GM18909 (cell line): ENCODE results near the gene HPS5.
"Not testable (repeated sequence)": the region's sequence is repeated elsewhere in the genome, so short reads cannot be mapped to it uniquely, and the experiment has no call there.

Experiments used
- ATAC-seq: cut with Tn5 transposase; IDR thresholded peaks from one replicate; pipeline ENCODE4 v1.9.1; 2021; ENCODE audit warnings: mild to moderate bottlenecking; ENCODE audit not compliant: unreplicated experiment, poor library complexity

Gene HPS5

DNA sequence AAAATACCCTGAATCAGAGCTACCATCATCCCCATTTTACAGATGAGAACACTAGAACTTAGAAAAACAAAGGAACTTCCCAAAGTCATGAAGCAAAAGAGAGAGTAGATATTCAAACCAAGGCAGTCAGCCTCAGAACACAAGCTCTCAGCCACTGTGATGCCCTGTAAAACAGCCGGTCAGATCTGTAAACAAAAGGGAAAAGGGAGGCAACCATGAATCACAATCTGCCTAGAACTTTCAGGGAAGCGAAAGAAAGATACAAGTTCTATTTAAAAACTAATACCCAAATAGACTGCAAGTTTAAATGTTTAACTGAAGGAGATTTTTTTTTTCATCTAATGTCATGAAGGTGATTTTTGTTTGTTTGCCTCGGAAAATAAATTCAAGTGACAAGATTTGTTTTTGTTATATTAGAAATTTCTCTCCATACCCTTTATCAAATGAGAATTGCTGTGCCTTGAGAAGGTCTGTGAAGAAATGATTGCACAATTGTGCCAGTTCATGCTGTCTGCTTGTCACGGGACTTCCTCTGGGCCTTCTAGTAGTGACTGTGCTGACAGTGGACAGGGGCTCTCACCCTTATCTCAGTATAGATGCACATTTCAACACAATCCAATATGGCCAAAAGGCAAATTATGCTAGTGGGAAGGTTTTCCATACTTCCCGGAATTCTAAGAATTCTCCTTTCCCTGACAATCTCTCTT, 44.2 kb downstream of the HPS5 start:
- ATAC-seq = no peak

DNA sequence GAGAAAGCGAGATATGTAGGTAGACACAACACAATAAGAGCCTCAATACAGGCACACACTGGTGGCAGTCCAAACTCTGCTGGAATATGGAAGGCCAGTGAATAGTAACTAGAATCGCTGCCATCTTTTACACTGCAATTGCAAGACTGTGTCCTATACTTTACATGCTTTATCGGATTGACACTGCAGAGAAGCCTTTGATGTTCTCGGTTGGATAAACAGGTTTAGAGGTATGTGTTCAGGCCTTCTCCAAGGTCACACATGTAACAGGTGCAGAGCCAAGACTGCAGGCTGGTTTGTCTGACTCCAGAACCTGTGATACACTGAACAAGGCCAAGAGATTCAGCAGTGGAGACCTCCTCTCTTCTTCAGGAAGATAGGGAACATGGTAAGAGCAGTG, 50.7 kb downstream of the HPS5 start:
- no peak for ATAC-seq

DNA sequence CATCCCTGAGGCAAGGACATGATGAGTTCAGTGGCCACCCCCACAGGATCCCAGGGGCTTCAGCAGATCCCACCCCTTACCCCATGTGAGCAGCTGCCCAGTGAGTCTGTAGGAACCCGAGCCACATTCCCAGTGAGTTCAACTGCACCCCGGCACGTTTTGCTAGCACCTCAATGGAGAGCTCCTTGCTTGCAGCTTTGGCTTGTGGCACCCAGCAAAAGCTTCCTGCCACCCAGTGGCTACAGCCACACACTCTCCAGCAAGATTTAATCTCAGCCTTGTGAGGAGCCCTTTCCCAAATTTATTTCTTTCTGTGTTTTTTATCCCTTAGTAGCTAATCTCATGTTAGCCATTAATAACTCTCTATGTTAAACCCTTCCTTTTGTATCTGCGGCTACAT, 51.8 kb downstream of the HPS5 start:
- ATAC-seq = no peak

DNA sequence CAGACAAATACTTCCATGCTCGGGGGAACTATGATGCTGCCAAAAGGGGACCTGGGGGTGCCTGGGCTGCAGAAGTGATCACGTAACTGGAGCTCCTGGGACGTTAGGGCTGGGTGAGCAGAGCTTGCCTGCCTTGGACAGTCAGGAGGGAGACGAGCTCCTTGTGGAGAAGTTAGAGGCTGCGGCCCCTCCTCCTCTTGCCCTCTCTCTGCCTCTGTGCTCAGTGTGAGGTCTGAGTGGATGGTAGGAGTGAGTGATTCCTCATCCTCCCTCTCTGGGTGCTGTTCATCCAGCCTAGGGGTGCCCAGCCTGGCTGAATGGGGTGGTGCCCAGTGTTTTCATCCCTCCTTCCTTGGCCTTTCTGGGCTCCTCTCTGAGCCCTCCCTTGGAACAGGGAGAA, 52.7 kb downstream of the HPS5 start:
- not testable (repeated sequence) for ATAC-seq

DNA sequence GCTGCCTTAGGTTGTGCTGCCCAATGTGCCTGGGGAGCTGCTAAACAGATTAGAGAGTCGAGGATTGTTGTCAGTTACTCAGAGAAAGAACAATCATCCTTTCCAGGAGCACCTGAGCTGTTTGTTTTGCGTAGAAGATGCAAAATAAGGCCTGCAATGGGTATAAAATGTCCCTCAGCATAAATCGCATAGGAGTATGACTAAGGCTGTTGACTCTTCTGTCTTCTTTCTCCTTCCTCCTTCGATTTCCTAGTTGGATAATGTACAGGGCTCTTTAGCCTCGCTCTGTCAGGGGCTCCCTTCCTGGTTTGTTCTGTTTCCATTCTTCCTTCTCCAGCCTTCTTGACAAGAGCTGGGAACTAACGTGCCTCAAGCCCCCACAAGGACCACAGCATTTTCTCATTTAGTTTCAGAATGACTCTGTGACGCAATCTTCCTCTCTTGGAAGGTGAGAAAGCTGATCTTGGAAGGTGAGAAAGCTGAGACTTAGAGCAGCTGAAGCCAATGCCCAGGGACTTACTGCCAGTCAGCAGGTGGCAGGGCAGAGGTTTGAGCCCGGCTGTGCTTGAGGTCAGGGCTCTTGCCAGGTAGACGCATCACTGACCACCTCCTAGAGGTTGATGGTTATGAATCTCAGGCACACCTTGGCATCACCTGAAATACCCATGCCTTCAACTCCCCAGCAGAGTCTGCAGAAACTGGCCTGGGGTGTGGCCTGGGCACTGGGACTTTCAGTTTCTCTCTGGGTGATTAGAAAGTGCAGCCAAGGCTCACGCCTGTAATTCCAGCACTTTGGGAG, 54.4 kb downstream of the HPS5 start:
- ATAC-seq = peak; percentile 72

DNA sequence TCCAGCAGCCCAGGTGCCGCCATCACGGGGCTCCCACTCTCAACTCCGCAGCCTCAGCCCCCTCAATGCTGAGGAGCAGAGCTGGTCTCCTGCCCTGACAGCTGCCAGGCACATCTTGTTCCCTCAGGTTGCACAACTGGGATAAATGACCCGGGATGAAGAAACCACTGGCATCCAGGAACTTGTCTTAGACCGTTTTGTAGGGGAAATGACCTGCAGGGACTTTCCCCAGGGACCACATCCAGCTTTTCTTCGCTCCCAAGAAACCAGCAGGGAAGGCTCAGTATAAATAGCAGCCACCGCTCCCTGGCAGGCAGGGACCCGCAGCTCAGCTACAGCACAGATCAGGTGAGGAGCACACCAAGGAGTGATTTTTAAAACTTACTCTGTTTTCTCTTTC, 56.0 kb downstream of the HPS5 start, which contains the start of gene SAA1:
TSS of gene SAA1 (plus strand) at position 316 of the 400 bp plus-strand sequence. CDS start 624 bp downstream, outside the sequence.
- ATAC-seq = no peak

DNA sequence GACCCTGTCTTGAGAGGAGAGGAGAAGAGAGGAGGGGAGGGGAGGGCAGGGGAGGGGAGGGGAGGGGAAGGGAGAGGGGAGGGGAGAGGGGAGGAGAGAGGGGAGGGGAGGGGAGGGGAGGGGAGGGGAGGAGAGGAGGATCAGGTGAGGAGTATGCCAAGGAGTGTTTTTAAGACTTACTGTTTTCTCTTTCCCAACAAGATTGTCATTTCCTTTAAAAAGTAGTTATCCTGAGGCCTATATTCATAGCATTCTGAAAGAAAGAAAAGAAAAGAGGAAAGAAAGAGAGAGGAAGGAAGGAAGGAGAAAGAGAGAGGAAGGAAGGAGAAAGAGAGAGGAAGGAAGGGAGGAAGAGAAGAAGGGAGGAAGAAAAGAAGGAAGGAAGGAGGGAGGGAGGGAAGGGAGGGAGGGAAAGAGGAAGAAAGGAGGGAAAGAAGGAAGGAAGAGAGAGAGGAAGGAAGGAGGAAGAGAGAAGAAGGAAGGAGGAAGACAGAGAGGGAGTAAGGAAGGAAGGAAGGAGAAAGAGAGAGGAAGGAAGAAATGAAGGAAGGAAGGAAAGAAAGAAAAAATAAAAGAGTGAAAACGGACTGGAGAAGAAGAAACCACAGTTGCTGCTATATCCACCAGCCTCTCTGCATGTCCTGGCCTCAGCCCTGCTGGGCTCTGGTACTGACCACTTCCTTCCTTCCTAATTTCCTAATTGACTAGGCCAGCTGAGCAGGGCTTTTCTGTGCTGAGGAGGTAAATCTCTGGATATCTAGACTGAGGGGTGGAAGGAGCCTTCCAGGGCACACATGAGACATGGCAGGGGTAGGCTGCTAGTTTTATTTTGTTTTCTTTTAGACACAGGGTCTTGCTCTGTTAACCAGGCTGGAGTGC, 57.0 kb downstream of the HPS5 start:
- ATAC-seq = no peak

DNA sequence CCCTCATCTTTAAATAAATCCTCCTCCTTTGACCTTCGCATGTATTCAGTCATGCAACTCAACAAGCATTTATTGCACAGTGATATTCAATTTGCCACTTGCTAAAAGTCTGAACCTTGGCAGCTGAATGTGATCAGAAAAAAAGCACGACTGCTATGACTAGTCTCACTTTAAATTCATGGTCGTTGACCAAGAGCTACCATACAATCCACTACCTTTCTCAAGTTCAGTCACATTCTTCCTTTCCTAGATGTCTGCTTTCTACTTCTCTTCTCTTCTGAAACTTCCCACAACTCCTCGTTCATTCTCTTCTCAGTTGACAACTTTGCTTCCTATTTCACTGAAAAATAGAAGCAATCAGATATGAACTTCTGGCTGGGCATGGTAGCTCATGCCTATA, 57.9 kb downstream of the HPS5 start:
- peak; percentile 39 for ATAC-seq

DNA sequence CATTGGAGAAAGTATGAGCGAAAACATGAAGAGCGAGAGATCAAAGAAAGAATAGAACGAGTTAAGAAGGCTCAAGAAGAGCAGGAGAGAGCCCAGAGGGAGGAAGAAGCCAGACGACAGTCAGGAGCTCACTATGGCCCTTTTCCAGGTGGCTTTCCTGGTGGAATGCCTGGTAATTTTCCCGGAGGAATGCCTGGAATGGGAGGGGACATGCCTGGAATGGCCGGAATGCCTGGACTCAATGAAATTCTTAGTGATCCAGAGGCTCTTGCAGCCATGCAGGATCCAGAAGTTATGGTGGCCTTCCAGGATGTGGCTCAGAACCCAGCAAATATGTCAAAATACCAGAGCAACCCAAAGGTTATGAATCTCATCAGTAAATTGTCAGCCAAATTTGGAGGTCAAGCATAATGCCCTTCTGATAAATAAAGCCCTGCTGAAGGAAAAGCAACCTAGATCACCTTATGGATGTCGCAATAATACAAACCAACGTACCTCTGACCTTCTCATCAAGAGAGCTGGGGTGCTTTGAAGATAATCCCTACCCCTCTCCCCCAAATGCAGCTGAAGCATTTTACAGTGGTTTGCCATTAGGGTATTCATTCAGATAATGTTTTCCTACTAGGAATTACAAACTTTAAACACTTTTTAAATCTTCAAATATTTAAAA, 59.1 kb downstream of the HPS5 start:
- ATAC-seq = not testable (repeated sequence)

DNA sequence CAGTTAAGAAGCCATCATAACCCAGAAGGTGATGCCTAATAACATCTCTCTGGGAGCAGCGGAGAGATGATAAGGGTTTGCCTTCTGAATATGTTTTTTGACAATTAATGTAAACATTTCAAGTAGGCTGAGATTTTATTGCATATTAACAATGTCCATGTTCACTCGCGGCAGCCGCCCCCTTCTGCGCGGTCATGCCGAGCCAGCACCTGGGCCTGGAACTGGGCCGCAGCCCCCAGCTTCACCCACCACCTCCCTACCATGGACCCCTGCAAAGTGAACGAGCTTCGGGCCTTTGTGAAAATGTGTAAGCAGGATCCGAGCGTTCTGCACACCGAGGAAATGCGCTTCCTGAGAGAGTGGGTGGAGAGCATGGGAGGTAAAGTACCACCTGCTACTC, 60.2 kb downstream of the HPS5 start:
- no peak for ATAC-seq

DNA sequence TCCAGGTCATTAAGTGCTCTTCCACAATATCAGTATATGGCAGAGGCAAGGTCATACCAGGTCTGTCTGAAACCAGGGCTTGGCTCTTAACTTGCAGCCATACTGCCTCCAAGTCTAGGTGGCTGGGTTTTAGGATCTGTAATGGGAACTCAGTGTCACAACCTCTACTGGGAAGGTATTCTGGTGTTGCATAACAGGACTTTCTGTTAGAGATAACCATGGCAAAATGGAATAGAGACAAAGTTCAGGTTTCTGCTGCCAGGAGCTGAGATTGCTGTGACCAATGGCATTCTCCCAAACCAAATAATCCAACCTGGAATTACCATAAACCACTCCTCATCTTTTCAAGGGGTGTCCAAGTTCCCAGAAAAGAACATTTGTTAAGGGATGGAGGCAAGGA, 62.7 kb downstream of the HPS5 start:
- no peak for ATAC-seq

DNA sequence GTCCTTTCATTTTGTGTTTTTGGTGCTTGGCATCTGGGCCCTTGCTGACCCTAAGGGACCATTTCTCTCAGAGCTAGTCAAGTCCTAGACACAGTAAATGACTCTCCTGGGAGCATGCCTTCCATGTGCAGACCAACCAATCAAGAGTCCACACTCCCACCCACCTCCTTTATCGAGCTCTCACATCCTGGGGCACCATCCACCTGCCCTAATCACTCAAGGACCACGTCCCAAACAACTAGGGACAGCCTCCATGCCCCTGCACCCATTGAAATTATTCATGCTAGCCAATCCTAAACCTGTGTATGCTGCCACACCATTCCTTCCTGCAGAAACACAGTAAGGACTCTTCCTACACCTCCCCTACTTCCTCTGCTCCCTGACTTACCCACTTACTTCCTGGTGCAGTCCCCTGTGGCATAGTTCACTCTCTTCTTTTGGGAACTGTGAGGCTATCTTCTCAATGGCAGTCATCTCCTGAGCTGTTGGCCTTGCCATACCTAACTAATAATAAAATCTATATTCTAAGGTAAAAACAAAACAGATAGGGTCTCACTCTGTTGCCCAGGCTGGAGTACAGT, 67.1 kb downstream of the HPS5 start:
- ATAC-seq = no peak

DNA sequence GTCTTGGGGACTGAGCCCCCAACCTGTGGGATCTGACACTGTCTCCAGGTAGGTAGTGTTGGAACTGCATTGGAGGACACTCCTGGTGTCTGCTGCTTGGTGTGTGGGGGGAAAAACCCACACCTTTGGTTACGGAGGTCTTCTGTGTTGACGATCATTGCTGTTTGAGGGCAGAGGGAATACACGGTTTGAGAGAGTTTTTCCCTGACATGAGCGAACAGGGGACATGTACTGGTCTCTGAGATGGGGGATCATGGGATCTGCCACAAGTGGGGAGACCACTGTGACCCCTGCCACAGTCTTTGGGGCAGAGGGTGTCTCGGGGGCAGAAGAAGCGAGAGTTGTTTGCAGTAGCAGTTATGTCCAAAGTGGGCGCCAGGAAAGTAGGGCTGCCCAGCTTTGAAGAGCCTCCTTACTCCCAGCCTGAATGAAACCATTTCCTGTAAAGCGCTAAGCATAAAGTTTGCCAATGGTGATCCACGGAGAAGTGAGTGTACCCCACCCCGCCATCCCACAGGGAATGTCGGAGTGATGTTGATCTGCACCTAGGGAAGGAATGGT, 68.1 kb downstream of the HPS5 start:
- no peak for ATAC-seq

DNA sequence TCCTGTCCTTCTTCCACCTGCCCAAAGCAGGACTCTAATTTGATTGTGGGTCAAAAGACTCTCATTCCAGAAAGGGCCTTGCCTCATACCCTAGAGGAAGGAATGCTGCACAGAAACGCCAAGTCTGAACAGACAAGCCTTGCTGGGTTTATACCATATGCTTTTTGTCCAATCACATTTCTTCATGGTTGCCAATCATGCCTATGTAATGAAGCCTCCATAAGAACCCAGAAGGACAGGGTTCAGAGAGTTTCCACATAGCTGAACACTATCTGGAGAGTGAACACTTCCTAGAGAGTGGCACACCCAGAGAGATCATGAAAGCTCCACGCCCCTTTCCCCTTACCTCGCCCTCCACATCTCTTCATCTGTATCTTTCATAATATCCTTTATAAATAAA, 68.7 kb downstream of the HPS5 start:
- ATAC-seq = no peak

DNA sequence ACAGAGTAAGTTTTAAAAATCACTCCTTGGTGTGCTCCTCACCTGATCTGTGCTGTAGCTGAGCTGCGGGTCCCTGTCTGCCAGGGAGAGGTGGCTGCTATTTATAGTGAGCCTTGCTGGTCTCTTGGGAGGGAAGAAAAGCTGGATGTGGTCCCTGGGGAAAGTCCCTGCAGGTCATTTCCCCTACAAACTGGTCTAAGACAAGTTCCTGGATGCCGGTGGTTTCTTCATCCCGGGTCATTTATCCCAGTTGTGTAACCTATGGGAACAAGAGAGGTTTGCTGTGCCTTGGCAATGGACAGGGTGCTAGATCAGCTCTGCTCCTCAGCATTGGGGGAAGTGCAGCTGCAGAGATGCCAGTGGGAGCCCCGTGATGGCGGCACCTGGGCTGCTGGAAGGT, 73.4 kb downstream of the HPS5 start, which contains the start of gene SAA2:
TSS of gene SAA2 (minus strand) at position 108 of the 400 bp plus-strand sequence. CDS start 657 bp downstream, outside the sequence.
- ATAC-seq = no peak

DNA sequence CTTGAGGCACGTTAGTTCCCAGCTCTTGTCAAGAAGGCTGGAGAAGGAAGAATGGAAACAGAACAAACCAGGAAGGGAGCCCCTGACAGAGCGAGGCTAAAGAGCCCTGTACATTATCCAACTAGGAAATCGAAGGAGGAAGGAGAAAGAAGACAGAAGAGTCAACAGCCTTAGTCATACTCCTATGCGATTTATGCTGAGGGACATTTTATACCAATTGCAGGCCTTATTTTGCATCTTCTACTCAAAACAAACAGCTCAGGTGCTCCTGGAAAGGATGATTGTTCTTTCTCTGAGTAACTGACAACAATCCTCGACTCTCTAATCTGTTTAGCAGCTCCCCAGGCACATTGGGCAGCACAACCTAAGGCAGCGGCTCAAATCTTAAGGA, 74.8 kb downstream of the HPS5 start:
- peak; percentile 8 for ATAC-seq

DNA sequence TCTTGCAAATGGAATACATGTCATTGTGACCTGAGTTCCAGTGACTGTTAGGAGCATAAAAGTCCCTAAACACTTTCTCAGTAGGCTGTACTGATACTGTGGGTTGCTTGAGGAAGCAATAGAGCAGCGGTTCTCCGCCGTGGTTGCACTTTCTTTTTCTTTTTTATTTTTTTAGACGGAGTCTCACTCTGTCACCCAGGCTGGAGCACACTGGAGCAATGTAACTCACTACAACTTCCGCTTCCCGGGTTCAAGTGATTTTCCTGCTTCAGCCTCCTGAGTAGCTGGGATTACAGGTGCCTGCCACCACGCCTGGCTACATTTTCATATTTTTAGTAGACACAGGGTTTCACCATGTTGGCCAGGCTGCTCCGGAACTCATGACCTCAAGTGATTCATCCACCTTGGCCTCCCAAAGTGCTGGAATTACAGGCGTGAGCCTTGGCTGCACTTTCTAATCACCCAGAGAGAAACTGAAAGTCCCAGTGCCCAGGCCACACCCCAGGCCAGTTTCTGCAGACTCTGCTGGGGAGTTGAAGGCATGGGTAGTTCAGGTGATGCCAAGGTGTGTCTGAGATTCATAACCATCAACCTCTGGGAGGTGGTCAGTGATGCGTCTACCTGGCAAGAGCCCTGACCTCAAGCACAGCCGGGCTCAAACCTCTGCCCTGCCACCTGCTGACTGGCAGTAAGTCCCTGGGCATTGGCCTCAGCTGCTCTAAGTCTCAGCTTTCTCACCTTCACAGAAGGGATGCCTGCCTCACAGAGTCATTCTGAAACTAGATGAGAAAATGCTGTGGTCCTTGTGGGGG, 75.4 kb downstream of the HPS5 start:
- peak; percentile 75 for ATAC-seq

DNA sequence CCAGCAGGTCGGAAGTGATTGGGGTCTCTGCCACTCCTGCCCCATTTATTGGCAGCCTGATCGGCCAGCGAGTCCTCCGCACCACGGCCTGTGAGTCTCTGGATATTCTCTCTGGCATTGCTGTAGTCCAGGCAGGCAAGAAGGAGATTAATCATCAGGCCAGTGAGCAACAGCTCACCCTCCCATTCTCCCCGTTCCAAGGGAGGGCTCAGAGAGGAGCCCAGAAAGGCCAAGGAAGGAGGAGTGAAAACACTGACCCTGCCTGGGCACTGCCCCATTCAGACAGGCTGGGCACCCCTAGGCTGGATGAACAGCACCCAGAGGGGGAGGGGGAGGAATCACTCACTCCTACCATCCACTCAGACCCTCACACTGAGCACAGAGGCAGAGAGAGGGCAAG, 76.5 kb downstream of the HPS5 start:
- no peak for ATAC-seq
